Stimulated activated CD4-positive, alpha-beta T cell treated with anti-CD3 and anti-CD28 coated beads, TNF-alpha, amount 100 ng/mL, for 1 hour (primary cell): Measurements from ENCODE around the gene SRBD1.

ENCODE experiments used
- DNase-seq, 3 donors: peaks; one replicate each; pipeline ENCODE4 v3.0.0-alpha.2; 2020; ENCODE audit warnings: low read depth in 3 of 3, low spot score in 1 of 3

SRBD1 gene

DNA sequence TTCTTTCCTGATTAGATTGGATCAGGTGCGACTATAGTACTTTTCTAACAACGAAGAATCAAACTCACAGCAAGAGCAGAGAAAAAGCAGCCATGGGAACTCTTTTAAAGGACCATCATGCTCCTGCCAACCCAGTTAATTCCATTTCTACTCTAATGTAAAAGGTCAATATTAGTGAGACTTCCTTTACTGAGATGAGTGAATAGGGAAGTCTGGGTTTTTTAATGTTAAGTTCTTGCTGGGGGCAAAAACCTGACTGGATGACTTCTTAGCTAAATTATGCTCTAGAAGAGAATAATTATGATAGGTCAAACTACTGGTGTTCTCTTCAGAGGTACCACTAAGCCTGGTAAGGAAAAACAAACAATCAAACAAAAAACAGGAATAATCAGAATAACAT lies 8.4 kb downstream of the SRBD1 start:
- no peak for DNase-seq

DNA sequence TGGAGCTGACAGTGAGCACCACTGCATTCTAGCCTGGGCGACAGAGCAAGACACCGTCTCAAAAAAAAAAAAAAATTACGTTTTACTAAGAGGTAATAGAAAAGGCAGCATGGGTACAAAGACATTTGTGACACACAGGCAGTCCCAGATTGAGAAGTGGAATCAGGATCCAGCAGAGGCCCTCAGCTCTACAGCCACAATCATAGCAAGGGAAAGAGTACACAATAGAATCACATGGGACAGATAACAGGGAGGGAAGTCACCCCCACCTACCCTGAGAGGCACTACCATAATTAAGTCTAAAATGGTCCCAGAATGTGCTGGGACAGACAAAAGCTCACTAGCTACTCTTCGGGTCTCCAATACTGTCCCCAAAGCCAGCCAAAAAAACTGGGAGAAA lies 12.5 kb downstream of the SRBD1 start:
- DNase-seq = no peak

DNA sequence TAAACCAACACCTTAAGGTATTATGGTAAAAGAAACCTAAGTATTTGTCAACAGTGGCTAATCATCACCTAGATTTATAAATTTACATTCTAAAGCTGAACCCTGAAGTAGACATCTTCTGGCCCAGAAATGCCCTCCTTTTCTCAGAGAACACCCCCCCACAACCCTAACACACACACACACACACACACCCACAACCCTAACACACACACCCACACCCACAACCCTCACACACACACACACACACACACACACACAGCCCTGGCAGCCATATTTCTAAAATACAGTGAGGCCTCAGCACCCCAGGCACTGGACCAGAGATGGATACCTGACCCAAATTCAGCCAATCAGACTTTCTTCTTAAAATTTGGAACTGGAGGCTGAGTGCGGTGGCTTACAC lies 14.3 kb downstream of the SRBD1 start:
- no peak for DNase-seq

DNA sequence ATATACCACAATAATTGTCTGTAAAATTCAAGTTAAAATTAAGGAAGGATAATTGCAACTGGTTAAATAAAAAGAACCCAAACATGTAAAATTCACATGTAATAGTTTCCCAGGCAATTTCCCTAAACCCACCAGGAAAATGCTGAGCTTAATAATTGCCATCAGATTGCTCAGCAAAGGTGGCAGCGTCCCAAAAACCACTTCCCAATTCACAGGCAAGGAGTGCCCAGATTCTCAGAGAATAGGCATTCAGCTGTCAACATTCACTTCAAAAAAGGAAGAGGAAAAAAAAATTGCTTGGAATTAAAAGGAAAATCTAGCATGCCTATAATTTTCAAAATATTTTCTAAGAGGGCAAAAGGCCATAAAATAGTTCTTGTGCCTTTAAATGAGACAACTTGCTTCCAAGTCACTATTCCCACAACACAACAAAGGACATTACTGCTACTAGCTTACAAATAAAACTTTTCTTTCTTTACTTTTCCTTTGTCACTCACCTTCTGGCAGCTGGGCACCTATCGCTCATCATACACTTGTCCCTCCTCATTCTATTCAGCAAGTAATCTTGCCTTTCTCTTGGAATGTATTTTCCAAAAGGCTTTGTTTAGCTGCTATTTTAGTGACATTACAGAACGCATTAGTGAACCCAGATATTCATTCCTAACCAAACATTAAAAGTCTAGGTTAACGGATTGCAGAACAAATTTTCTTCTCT lies 15.2 kb downstream of the SRBD1 start:
- no peak for DNase-seq

- no peak for DNase-seq
Measured at GRCh38 chr2:45591073-45591472, 20.0 kb downstream of the SRBD1 start.

DNA sequence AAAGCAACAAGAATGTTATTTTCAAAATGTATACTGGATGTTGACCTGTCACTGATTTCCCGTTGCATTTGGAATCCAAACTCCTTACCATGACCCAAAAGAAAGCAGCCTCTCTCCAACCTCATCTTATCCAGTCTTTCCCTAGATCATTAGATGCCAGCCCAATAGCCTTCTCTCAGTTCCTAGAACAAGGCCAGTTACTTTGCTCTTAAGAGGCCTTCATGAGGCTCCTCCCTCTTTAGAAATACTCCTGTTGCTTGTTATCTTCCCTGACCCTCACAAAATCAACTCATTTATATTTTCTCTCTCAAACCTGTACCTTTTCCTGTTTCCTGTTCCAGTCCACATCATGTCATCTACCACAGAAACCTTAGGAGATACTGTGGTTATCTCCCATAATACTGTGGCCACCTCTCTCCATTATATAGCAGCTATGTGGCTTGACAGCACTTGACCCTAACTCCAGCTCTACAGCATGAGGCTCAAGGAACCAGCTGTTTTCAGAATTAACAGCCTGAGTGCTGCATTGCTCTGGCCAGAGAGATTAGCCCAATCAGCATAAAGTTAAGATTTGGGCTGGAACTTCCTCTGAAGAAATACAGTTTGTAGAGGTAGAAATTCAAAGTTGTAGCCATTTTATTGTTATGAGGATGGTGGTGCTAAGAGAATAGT lies 22.8 kb downstream of the SRBD1 start:
- DNase-seq = no peak

DNA sequence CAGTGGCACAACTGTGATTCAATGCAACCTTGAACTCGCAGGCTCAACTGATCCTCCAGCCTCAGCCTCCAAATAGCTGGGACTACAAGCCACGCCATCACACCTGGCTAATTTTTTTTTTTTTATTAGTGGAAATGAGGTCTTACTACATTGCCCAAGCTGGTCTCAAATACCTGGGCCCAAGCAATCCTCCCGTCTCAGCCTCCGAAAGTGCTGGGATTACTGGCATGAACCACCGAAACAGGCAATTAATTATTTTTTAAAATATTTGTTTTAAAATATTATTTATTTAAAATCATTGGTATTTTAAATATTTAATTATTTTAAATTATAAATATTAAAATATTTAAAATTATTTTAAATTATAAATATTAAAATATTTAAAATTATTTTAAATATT lies 24.5 kb downstream of the SRBD1 start:
- no peak for DNase-seq

DNA sequence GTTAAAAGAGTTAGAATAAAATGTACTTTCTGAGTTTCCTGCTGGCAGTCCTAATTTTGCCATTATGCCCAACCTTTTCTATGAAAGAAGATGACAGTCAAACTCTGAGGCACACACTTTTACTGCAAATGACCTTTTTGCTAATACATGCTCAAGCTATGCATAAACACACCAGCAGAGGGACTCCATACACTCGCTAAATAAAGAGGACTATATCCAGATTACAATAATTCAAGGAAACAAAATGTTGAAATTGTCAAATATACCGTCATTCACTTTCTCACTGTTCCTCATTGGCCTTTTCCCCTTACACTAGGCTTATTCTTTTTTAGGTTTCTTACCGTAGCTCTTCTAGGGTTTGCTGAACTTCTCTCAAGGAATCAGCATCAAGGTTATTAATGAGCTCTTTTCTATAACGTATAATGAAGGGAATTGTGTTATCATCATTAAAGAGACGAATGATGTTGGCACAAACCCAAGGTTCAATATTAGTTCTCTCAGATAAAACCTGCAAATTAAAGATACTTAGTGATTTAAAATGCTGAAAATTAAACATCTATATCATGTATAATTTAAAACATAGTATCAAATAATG lies 25.7 kb downstream of the SRBD1 start:
- no peak for DNase-seq

DNA sequence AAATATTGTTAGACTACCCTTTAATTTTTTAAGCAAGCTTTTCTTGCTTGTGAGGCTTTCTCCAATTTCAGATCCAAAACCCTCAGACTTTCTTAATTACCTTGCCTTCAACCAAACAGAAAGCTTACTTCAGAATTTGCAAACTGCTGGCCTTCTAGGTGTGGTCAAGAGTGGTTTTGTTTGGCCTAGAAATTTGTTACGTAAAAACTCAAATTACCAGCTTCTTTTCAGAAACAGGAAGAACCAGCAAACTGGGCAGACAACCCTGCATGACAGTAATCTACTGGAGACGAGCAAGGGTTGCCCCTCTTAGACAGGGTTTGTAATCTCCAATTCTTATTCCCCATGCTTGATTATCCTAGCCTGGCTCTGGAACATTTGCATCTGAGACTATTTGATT lies 27.1 kb downstream of the SRBD1 start:
- no peak for DNase-seq

- DNase-seq = no peak
Measured at GRCh38 chr2:45582522-45582921, 28.5 kb downstream of the SRBD1 start.

DNA sequence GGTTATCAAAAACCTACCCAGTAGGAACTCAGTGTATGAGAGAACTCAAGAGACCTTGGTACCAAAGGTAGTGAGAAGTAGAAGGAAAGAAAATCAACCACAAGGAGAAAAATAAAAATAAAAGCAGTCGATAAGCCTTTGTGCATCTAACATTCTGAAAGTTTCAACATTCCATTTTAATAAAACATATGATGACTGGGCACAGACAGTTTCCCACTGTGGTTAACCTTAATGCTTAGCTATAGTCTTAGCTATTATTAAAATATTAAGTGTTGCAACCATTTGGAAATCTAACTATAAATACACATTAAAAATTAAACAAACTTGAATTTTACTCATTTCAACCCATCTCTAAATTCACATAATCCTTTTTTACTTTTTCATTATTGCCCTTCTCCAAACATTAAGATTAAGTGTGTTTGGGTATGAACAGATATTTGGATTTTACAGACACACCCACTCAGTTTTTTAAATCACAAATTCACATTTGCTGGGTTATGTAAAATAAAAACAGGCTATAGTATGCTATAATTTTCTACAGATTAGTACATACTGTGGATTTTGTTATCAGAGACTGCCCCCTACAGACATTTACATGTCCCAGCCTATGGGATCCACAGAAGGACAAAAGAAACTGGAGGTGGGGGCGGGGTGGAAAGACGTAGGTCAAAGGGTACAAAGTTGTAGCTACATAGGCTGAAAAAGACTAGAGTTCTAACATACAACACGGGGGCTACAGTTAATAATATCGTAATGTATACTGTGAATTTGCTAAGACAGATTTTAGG lies 32.8 kb downstream of the SRBD1 start:
- no peak for DNase-seq

- DNase-seq = no peak
Measured at GRCh38 chr2:45577441-45577840, 33.6 kb downstream of the SRBD1 start.

- DNase-seq = no peak
Measured at GRCh38 chr2:45575881-45576280, 35.2 kb downstream of the SRBD1 start.

DNA sequence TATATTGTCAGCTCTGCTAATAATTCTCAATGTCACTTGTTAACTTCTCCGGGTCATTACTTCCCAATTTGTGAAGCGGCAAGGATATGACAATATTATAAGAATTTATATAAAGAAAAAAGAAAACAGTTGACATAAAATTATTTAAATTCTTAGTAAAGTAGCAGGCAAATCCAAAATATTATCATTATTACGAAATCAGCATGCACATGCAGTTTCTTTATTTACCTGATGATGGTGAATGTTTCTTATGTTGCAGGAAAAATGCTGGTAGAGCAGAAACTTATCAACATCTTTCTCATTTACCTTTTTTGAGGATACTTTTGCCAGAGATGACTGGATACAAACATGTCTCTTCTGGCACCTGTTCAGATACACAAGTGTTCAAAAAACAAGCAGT lies 38.1 kb downstream of the SRBD1 start:
- no peak for DNase-seq

DNA sequence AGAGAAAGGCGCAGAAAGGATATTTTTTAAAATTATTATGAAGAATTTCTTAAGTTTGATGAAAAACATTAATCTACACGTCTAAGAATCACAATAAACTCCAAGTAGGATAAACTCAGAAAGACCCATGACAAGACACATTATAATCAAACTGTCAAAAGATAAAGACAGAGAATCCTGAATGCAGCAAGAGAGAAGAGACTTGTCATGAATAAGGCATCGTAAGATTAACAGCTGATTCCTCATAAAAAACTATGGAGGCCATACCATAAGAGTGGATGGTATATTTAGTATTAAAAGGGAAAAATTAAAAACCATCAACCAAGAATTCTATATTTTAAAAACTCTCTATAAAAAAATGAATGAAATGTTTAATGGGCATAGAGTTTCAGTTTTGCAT lies 39.1 kb downstream of the SRBD1 start:
- no peak for DNase-seq

DNA sequence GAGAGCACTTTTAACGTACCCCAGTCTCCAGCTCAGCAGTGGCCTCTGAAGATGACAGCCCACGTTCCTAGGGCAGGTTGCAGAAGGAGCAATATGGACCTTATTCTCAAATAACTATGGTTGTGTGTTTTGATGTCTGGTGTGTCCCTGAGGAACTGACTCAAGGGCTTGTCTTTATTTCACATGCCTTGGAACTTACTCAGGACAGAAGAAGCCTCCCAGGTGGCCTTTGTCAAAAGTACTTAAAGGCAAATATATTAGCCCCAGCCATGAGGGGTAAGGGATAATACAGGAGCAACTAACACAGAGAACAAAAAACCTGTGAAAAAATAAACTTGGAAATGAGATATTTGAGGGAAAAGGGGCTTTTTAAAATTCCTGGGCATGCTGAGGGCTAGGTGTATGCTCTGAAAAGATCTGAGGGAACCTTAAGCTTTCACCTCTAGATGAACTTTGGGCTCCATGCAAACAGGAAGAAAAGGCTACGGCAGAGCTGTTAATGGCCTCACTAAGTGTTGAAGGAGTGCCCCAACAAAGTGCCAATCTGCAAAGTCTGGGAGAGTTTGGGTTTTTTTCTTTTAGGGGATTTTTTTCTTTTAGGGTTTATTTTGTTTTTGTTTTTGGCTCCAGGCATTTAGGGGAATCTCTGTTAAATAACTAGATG lies 40.3 kb downstream of the SRBD1 start:
- no peak for DNase-seq

- DNase-seq = no peak
Measured at GRCh38 chr2:45568935-45569334, 42.1 kb downstream of the SRBD1 start.

DNA sequence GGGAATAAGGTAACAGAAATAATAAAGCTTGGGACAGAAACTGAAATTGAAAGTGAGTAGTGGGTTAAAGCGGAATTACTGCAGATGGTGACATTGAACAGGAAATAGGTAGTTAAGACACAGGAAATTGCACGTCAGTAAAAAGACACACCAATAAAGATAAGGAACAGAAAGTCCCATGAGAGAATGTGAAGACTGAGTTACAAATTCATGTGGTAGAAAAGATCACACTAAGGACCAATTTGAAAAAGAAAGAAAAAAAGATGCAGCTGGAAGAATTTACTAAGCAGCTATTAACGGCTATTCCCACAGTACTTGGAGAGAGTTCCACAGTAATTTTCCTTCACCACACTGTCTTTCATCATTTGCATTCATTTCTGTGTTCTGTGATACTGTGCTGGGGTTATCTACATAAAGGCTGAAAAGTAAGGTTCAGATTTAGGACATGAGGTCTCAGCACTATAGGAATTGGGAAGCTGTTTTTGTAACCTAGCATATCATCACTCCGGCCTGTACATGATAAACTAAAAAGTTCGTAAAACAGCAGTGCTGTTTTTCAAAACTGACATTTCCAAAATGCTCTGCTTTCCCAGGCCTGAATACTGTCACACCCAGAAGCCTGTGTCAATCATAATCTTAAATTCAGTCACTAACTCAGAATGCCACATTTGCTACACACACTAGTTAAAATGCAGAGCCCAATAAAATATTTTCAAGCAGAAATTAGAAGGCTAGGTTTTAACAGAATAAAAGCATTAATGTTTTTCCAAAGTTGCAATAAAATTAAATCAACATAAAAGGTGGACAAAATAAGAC lies 42.9 kb downstream of the SRBD1 start:
- no peak for DNase-seq

DNA sequence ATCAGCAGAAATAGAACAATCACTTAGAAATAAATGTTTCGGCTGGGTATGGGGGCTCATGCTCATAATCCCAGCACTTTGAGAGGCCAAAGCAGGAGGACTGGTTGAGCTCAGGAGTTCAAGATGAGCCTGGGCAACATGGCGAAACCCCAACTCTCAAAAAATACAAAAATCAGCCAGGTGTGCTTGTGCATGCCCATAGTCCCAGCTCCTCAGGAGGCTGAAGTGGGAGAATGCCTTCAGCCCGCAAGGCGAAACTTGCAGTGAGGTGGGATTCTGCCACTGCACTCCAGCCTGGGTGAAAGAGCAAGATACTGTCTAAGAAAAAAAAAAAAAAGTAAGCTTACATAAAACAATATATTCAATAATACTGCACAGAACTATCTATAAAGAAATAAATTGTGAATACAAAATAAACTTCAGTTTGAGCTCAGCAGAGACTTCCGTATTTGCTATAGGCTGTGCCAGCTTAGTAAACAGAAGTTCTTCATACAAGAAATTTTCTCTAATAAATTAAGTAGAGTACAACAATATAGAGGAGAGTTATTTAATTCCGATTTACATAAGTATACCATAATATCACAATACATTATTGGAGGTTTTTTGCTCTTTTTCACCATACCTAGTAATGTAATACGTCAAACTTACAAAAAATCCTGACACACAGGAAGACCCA lies 43.6 kb downstream of the SRBD1 start:
- DNase-seq = no peak

DNA sequence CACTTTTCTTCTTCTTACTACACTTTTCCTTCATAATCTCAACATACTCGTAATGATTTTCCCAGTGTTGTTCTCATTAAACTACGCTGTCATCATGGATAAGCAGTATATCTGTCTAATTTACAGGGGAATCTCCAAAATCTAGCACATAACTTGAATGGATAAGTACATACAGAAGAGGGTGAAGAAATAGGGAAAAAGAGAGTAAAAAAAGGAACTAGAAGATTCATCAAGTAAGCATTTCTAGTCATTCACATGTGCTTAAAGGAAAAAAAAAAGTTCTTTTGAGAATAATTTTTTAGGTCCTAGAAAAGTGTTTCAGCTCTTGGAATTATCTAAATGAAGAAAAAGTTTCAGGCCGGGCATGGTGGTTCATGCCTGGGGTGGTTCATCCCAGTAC lies 51.6 kb downstream of the SRBD1 start:
- DNase-seq = no peak
